Neural cell (in vitro differentiated cells): ENCODE measurements around the gene KLHL6. TPM values are rescaled to one million over a fixed set of nuclear protein-coding genes. Genes with fewer than 3 reads are reported as not detected.

ENCODE experiments used
- H2AFZ ChIP-seq: fragments of 200-600, 300-800 bp; sonication (generic), shearing (Covaris generic); 2 replicates; pipeline ENCODE4 v1.6.0; 2014; ENCODE audit warnings: low read depth, mild to moderate bottlenecking, antibody characterized with exemption, low read length, moderate library complexity
- H3F3A ChIP-seq: fragments of 200-600 bp; shearing (Covaris generic); 2 replicates; pipeline ENCODE4 v1.6.1; 2016; ENCODE audit warnings: mild to moderate bottlenecking, moderate library complexity, mixed read lengths, antibody characterized with exemption, low read length; ENCODE audit not compliant: insufficient read depth, poor library complexity, severe bottlenecking
- H3K27ac ChIP-seq: fragments of 200-600, 300-800 bp; sonication (generic), shearing (Covaris generic); 2 replicates; pipeline ENCODE4 v1.5.1; 2014; ENCODE audit warnings: mild to moderate bottlenecking, low read length, moderate library complexity
- H3K27me3 ChIP-seq: fragments of 300-800, 200-600 bp; sonication (generic), shearing (Covaris generic); 2 replicates; pipeline ENCODE4 v1.6.0; 2014; ENCODE audit warnings: mild to moderate bottlenecking, low read depth, low read length, moderate library complexity; ENCODE audit not compliant: insufficient read depth
- H3K36me3 ChIP-seq: fragments of 300-800, 200-600 bp; sonication (generic), shearing (Covaris generic); 2 replicates; pipeline ENCODE4 v1.5.1; 2014; ENCODE audit warnings: mild to moderate bottlenecking, antibody characterized with exemption, low read length, moderate library complexity; ENCODE audit not compliant: insufficient read depth
- H3K4me2 ChIP-seq: fragments of 300-800, 200-600 bp; sonication (generic), shearing (Covaris generic); 2 replicates; pipeline ENCODE4 v1.6.0; 2014; ENCODE audit warnings: mild to moderate bottlenecking, low read length
- H3K4me3 ChIP-seq: fragments of 300-800, 200-600 bp; sonication (generic), shearing (Covaris generic); 2 replicates; pipeline ENCODE4 v1.5.1; 2014; ENCODE audit warnings: mild to moderate bottlenecking, low read length, moderate library complexity
- H3K79me2 ChIP-seq: fragments of 200-600 bp; shearing (Covaris generic); replicated peaks from 2 replicates; pipeline ENCODE4 v1.6.0; 2014; ENCODE audit warnings: mild to moderate bottlenecking, low read length, moderate library complexity; ENCODE audit not compliant: insufficient read depth
- H3K9ac ChIP-seq: fragments of 300-800, 200-600 bp; sonication (generic), shearing (Covaris generic); 2 replicates; pipeline ENCODE4 v1.6.1; 2016; ENCODE audit warnings: mild to moderate bottlenecking, low read length, mixed read lengths
- H3K9me2 ChIP-seq: fragments of 200-600 bp; shearing (Covaris generic); 2 replicates; pipeline ENCODE4 v1.6.1; 2016; ENCODE audit warnings: mild to moderate bottlenecking, low read length, mixed read lengths; ENCODE audit not compliant: insufficient read depth
- H3K9me3 ChIP-seq: fragments of 200-600, 300-800 bp; sonication (generic), shearing (Covaris generic); 2 replicates; pipeline ENCODE4 v1.6.1; 2016; ENCODE audit warnings: mild to moderate bottlenecking, mixed run types, low read length, moderate library complexity, mixed read lengths
- H4K20me1 ChIP-seq: fragments of 200-600 bp; shearing (Covaris generic); 2 replicates; pipeline ENCODE4 v1.6.1; 2016; ENCODE audit warnings: mild to moderate bottlenecking, mixed run types; ENCODE audit not compliant: insufficient read depth
- EZH2 ChIP-seq: fragments of 200-600, 300-800 bp; shearing (Covaris generic), sonication (generic); IDR thresholded peaks from 2 replicates; pipeline ENCODE4 v1.6.1; 2014; ENCODE audit warnings: antibody characterized with exemption, low read length, borderline replicate concordance, mild to moderate bottlenecking; ENCODE audit not compliant: insufficient read depth, poor library complexity, severe bottlenecking
- POLR2AphosphoS5 ChIP-seq: IDR thresholded peaks from 2 replicates; pipeline ENCODE4 v1.6.1; 2012
- RAD21 ChIP-seq: fragments of 450-650 bp; conservative IDR thresholded peaks from 2 replicates; pipeline ENCODE4 v1.6.1; 2014; ENCODE audit warnings: antibody characterized with exemption, mild to moderate bottlenecking, moderate library complexity
- TAF1 ChIP-seq: IDR thresholded peaks from 2 replicates; pipeline ENCODE4 v1.6.1; 2012; ENCODE audit warnings: low read depth
- polyA plus RNA-seq: library from polyadenylated mRNA; depleted of rRNA; stranded (reverse); fragments of >200 nt; gene quantifications from 2 replicates; pipeline ENCODE4 v1.2.3, GENCODE V29; 2014
- TF ChIP-seq, protein P1 (sequence below): fragments of 450-650 bp; IDR thresholded peaks from 2 replicates; pipeline ENCODE4 v1.5.1; 2014; ENCODE audit warnings: antibody characterized with exemption, mild to moderate bottlenecking, moderate library complexity; ENCODE audit not compliant: poor library complexity, severe bottlenecking

KLHL6 gene
- polyA plus RNA-seq, 1 donor from 2014 or later, result not detected

DNA sequence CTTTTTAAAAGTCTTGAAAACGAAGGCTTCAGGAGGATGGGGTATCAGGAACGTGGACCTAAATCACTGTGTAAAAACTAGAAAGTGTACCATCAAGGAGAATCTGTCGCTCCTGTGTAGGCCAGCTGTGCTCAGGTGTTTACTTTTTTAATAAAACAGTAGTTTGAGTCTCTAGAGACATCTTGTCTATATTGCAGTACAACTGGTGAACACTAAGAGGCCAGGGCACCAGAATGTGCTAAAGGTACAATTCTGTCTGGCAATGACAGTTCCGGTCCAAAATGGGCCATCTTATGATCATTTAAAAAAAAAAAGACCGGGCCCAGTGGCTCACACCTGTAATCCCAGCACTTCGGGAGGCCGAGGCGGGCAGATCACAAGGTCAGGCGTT is 65.3 kb downstream of the KLHL6 start:
- Histone ChIP-seq H3K36me3 (no peaks in the 10 kb centered on the region), H3F3A (no peaks in the 10 kb centered on the region), H3K79me2 (no peaks in the 10 kb centered on the region), H3K9me3 (no peaks in the 10 kb centered on the region), H3K9me2 (no peaks in the 10 kb centered on the region), H3K27ac (no peak overlapping the region), H2AFZ (no peak overlapping the region), H4K20me1 (no peaks in the 10 kb centered on the region), H3K4me2 (no peak overlapping the region), H3K27me3 (no peaks in the 10 kb centered on the region), H3K9ac (no peak overlapping the region), H3K4me3 (no peak overlapping the region)
- TF ChIP-seq TAF1 (no peak), EZH2 (no peak), RAD21 (no peak)

DNA sequence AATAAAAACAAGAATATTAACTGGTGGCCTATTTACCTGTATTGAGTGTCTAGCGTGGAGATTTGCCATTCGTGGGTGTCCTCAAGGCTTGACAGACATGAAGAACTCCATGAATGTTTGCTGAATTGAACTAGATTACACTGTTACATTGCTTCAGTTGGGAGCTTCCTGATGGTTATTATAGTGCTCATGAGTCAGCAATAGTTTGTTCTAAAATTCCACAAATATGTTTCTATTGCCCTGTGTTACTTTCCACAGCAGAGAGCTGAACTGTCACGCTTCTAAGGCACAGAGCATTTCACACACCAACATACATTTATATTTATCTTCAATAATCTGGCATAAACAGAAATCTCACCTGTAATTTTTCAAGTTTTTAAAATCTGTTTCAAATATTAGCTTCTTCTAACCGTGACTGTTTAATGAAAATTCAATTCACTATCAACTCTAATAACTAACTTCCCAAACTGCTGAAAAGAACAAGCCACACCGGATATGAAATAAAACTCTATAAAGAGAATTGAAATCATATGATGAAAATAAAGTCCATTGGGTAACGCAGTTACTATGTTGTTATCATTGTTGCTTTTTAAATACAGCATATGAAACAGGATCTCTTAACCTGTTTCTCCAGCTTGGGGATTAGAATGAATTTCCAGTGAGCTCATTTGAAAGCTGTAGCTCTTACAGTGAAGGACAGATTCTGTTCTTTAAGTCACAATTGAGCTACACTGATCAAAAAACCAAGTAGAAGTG is 65.9 kb downstream of the KLHL6 start:
- Histone ChIP-seq H3K36me3 (no peaks in the 10 kb centered on the region), H3K4me3 (no peak overlapping the region), H3K27me3 (no peaks in the 10 kb centered on the region), H4K20me1 (no peaks in the 10 kb centered on the region), H3K27ac (no peak overlapping the region), H2AFZ (no peak overlapping the region), H3F3A (no peaks in the 10 kb centered on the region), H3K9me2 (no peaks in the 10 kb centered on the region), H3K79me2 (no peaks in the 10 kb centered on the region), H3K9ac (no peak overlapping the region), H3K9me3 (no peaks in the 10 kb centered on the region), H3K4me2 (no peak overlapping the region)
- TF ChIP-seq RAD21, result no peak
- TF ChIP-seq, protein P1, sequence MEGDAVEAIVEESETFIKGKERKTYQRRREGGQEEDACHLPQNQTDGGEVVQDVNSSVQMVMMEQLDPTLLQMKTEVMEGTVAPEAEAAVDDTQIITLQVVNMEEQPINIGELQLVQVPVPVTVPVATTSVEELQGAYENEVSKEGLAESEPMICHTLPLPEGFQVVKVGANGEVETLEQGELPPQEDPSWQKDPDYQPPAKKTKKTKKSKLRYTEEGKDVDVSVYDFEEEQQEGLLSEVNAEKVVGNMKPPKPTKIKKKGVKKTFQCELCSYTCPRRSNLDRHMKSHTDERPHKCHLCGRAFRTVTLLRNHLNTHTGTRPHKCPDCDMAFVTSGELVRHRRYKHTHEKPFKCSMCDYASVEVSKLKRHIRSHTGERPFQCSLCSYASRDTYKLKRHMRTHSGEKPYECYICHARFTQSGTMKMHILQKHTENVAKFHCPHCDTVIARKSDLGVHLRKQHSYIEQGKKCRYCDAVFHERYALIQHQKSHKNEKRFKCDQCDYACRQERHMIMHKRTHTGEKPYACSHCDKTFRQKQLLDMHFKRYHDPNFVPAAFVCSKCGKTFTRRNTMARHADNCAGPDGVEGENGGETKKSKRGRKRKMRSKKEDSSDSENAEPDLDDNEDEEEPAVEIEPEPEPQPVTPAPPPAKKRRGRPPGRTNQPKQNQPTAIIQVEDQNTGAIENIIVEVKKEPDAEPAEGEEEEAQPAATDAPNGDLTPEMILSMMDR, result no peak
- TF ChIP-seq EZH2, result no peak
- no peak for TF ChIP-seq POLR2AphosphoS5

DNA sequence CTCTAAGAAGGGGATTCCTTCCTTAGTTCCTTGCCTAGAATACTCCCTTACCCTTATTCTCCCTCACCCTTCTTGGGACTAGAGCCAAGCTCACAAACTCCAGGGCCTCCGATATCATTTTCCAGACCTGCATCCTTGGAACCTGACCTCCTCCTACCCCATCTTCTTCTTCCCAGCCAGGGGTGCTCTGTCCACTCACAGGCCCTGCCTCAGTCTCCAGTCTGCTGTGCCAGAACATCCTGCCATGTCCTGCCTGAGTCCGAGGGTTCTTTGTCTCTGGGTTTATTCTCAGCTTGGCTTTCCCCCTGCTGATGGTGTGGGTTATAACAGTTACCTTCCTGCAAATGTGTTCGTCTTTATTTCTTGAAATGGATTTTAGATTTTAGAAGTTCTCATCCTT is 67.2 kb downstream of the KLHL6 start:
- TF ChIP-seq, protein P1, result no peak
- no peak for TF ChIP-seq RAD21
- no peaks in the 10 kb centered on the region for H3K9me3 ChIP-seq
- no peaks in the 10 kb centered on the region for H3K27me3 ChIP-seq
- H3F3A ChIP-seq, result no peaks in the 10 kb centered on the region
- H3K27ac ChIP-seq, result no peak overlapping the region
- H3K4me2 ChIP-seq, result no peak overlapping the region
- H3K79me2 ChIP-seq, result no peaks in the 10 kb centered on the region
- no peak overlapping the region for H3K4me3 ChIP-seq
- H3K9me2 ChIP-seq, result no peaks in the 10 kb centered on the region
- no peak overlapping the region for H2AFZ ChIP-seq
- H3K36me3 ChIP-seq, result no peaks in the 10 kb centered on the region
- H4K20me1 ChIP-seq, result no peaks in the 10 kb centered on the region
- H3K9ac ChIP-seq, result no peak overlapping the region
